IMR-90 (cell line): Measurements from ENCODE around the gene NAP1L5. TPM values are rescaled to one million over a fixed set of nuclear protein-coding genes. Genes with fewer than 3 reads are reported as not detected.

Experiments used
- ATAC-seq: fragments of 200-7000 bp; cut with Tn5 transposase; 2 replicates; pipeline ENCODE4 v1.9.1; 2020; ENCODE audit warnings: low read depth, mild to moderate bottlenecking, moderate library complexity
- BruUV-seq: library from RNA; stranded (reverse); fragments of 400-500 nt; replicated peaks from 2 replicates; lab custom pipeline; 2021; lab: Mats Ljungman, UMichigan
- CTCF ChIA-PET: fragments of 300-600 bp; formaldehyde crosslinking; extraction: SDS; loops from one replicate; lab custom pipeline; 2021; ENCODE audit warnings: antibody characterized with exemption; lab: Yijun Ruan, JAX
- POLR2A ChIA-PET: fragments of 300-600 bp; sonication (Branson Sonifier 250); formaldehyde crosslinking; loops from one replicate; lab custom pipeline; 2022; ENCODE audit warnings: antibody characterized with exemption; ENCODE audit not compliant: unreplicated experiment; lab: Charles Lee
- DNase-seq: peaks from one replicate; pipeline ENCODE4 v3.0.0; 2013
- H2AFZ ChIP-seq: replicated peaks from 2 replicates; pipeline ENCODE3; 2013; ENCODE audit warnings: low read length, mild to moderate bottlenecking; ENCODE audit not compliant: poor library complexity
- H2AK5ac ChIP-seq: 2 replicates; pipeline ENCODE4 v1.6.1; 2013; ENCODE audit warnings: low read depth, low read length, inconsistent platforms
- H2AK9ac ChIP-seq: replicated peaks from 2 replicates; pipeline ENCODE3; 2013; ENCODE audit warnings: mild to moderate bottlenecking, low read depth, low read length, moderate library complexity; ENCODE audit not compliant: poor library complexity
- H2BK120ac ChIP-seq: 2 replicates; pipeline ENCODE4 v1.6.1; 2013; ENCODE audit warnings: low read depth, low read length, inconsistent platforms
- H2BK15ac ChIP-seq: 3 replicates; pipeline ENCODE4 v1.6.1; 2013; ENCODE audit warnings: low read depth, low read length, inconsistent platforms
- H2BK20ac ChIP-seq: 2 replicates; pipeline ENCODE4 v1.6.1; 2013; ENCODE audit warnings: low read depth, mild to moderate bottlenecking, inconsistent platforms, low read length, moderate library complexity
- H2BK5ac ChIP-seq: 2 replicates; pipeline ENCODE4 v1.6.1; 2013; ENCODE audit warnings: mild to moderate bottlenecking, low read depth, low read length, inconsistent platforms; ENCODE audit not compliant: poor library complexity, severe bottlenecking
- H3K14ac ChIP-seq: replicated peaks from 2 replicates; pipeline ENCODE4 v1.6.1; 2013; ENCODE audit warnings: low read depth, low read length, inconsistent platforms
- H3K18ac ChIP-seq: 2 replicates; pipeline ENCODE4 v1.6.1; 2013; ENCODE audit warnings: low read depth, low read length, control low read depth
- H3K23ac ChIP-seq: 2 replicates; pipeline ENCODE4 v1.6.1; 2013; ENCODE audit warnings: low read depth, low read length, inconsistent platforms
- H3K27ac ChIP-seq: 2 replicates; pipeline ENCODE4 v1.5.1; 2013; ENCODE audit warnings: mild to moderate bottlenecking, control low read depth, low read length; ENCODE audit not compliant: insufficient read depth
- H3K27me3 ChIP-seq: 2 replicates; pipeline ENCODE4 v1.6.1; 2013; ENCODE audit warnings: low read length; ENCODE audit not compliant: control insufficient read depth, insufficient read depth
- H3K36me3 ChIP-seq: 2 replicates; pipeline ENCODE4 v1.6.1; 2013; ENCODE audit warnings: low read length, mixed read lengths; ENCODE audit not compliant: control insufficient read depth, insufficient read depth
- H3K4ac ChIP-seq: 2 replicates; pipeline ENCODE4 v1.6.1; 2013; ENCODE audit warnings: low read depth, low read length, inconsistent platforms
- H3K4me1 ChIP-seq: 2 replicates; pipeline ENCODE4 v1.6.1; 2013; ENCODE audit warnings: low read length, mixed read lengths; ENCODE audit not compliant: control insufficient read depth, insufficient read depth
- H3K4me2 ChIP-seq: 2 replicates; pipeline ENCODE4 v1.6.1; 2013; ENCODE audit warnings: low read depth, mild to moderate bottlenecking, control low read depth, low read length, moderate library complexity
- H3K4me3 ChIP-seq: 2 replicates; pipeline ENCODE4 v1.5.1; 2013; ENCODE audit warnings: low read depth, mild to moderate bottlenecking, control low read depth, low read length, moderate library complexity; ENCODE audit not compliant: insufficient read depth
- H3K56ac ChIP-seq: 2 replicates; pipeline ENCODE4 v1.6.1; 2013; ENCODE audit warnings: low read length, inconsistent platforms; ENCODE audit not compliant: insufficient read depth; ENCODE audit errors: extremely low read depth
- H3K79me1 ChIP-seq, 2 experiments: 2 replicates each; pipeline ENCODE4 v1.6.1; 2013; ENCODE audit warnings: low read length in 2 of 2, inconsistent platforms in 1 of 2, low read depth in 1 of 2
- H3K9ac ChIP-seq: 2 replicates; pipeline ENCODE4 v1.6.1; 2013; ENCODE audit warnings: low read depth, low read length, control low read depth
- H3K9me1 ChIP-seq: 2 replicates; pipeline ENCODE4 v1.6.1; 2013; ENCODE audit warnings: low read length, inconsistent platforms; ENCODE audit not compliant: insufficient read depth
- H3K9me3 ChIP-seq: 2 replicates; pipeline ENCODE4 v1.6.1; 2013; ENCODE audit warnings: low read length; ENCODE audit not compliant: control insufficient read depth, insufficient read depth
- H4K20me1 ChIP-seq: 2 replicates; pipeline ENCODE4 v1.6.1; 2013; ENCODE audit warnings: low read length, inconsistent platforms; ENCODE audit not compliant: insufficient read depth
- H4K5ac ChIP-seq: 2 replicates; pipeline ENCODE4 v1.6.1; 2013; ENCODE audit warnings: mild to moderate bottlenecking, low read depth, low read length, control low read depth
- H4K8ac ChIP-seq, 2 experiments: 2 replicates each; pipeline ENCODE4 v1.6.1; 2013; ENCODE audit warnings: low read depth in 2 of 2, low read length in 2 of 2, control low read depth in 1 of 2, inconsistent platforms in 1 of 2
- H4K91ac ChIP-seq: 2 replicates; pipeline ENCODE4 v1.6.1; 2013; ENCODE audit warnings: low read depth, low read length, inconsistent platforms; ENCODE audit not compliant: insufficient read depth
- BHLHE40 ChIP-seq: fragments of 150-350 bp; IDR thresholded peaks from 2 replicates; pipeline ENCODE4 v1.6.1; 2016; ENCODE audit warnings: mild to moderate bottlenecking, low read depth, low read length
- CEBPB ChIP-seq: IDR thresholded peaks from 2 replicates; pipeline ENCODE4 v1.6.1; 2012; ENCODE audit warnings: low read depth, low read length, improper control_type of control experiment
- CHD1 ChIP-seq: IDR thresholded peaks from 2 replicates; pipeline ENCODE4 v1.6.1; 2012; ENCODE audit warnings: low read depth, low read length, improper control_type of control experiment
- ELK1 ChIP-seq: fragments of 150-350 bp; IDR thresholded peaks from 2 replicates; pipeline ENCODE4 v1.6.1; 2016; ENCODE audit warnings: low read depth, mild to moderate bottlenecking, low read length, moderate library complexity, borderline replicate concordance
- FOS ChIP-seq: fragments of 150-350 bp; IDR thresholded peaks from 2 replicates; pipeline ENCODE4 v1.6.1; 2016; ENCODE audit warnings: low read depth, low read length
- MAFK ChIP-seq: IDR thresholded peaks from 2 replicates; pipeline ENCODE4 v1.6.1; 2012; ENCODE audit warnings: low read depth, low read length, improper control_type of control experiment
- MAZ ChIP-seq: IDR thresholded peaks from 2 replicates; pipeline ENCODE4 v1.6.1; 2012; ENCODE audit warnings: low read depth, mild to moderate bottlenecking, low read length, improper control_type of control experiment, moderate library complexity, borderline replicate concordance
- MXI1 ChIP-seq: IDR thresholded peaks from 2 replicates; pipeline ENCODE4 v1.6.1; 2012; ENCODE audit warnings: low read depth, mild to moderate bottlenecking, low read length, moderate library complexity, borderline replicate concordance
- NFE2L2 ChIP-seq: fragments of 150-350 bp; IDR thresholded peaks from 2 replicates; pipeline ENCODE4 v1.6.1; 2016; ENCODE audit warnings: low read depth, mild to moderate bottlenecking, low read length
- POLR2A ChIP-seq: IDR thresholded peaks from 2 replicates; pipeline ENCODE4 v1.6.1; 2012; ENCODE audit warnings: mild to moderate bottlenecking, low read depth, low read length
- RAD21 ChIP-seq: IDR thresholded peaks from 2 replicates; pipeline ENCODE4 v1.6.1; 2012; ENCODE audit warnings: low read length, improper control_type of control experiment
- RCOR1 ChIP-seq: IDR thresholded peaks from 2 replicates; pipeline ENCODE4 v1.6.1; 2012; ENCODE audit warnings: mild to moderate bottlenecking, low read length, improper control_type of control experiment; ENCODE audit not compliant: insufficient replicate concordance
- RFX5 ChIP-seq: IDR thresholded peaks from 2 replicates; pipeline ENCODE4 v1.8.0; 2012; ENCODE audit warnings: low read depth, mild to moderate bottlenecking, low read length, moderate library complexity
- SMC3 ChIP-seq: fragments of 150-350 bp; IDR thresholded peaks from 2 replicates; pipeline ENCODE4 v1.6.1; 2016; ENCODE audit warnings: low read depth, mild to moderate bottlenecking, antibody characterized with exemption, low read length, moderate library complexity
- WGBS, 2 experiments: methylation state at CpG; one replicate each; pipeline versions ENCODE4 v1.1.5 to v1.1.7; 2013; ENCODE audit warnings: missing lambda C conversion rate in 2 of 2; ENCODE audit not compliant: insufficient read length in 1 of 2; ENCODE audit errors: extremely low coverage in 2 of 2; 5-methylcytosine and 5-hydroxymethylcytosine counted together
- dilution Hi-C: fragments of 300-500 bp; cut with HindIII; formaldehyde crosslinking; loops from one replicate; pipeline ENCODE4 v1.14.3; 2018; ENCODE audit warnings: low sequenced_read_pairs; ENCODE audit not compliant: unreplicated experiment
- in situ Hi-C: fragments of 300-500 bp; cut with MboI; formaldehyde crosslinking; loops from 3 replicates; pipeline ENCODE4 v1.14.3; 2019; ENCODE audit warnings: low sequenced_read_pairs, inconsistent platforms, mixed read lengths
- intact Hi-C: fragments of 100-400 bp; cut with micrococcal nuclease; formaldehyde crosslinking; loops from 2 replicates; pipeline ENCODE4 v1.10.0; 2022
- polyA plus RNA-seq, 3 experiments: library from polyadenylated mRNA; depleted of rRNA; stranded (reverse); fragments of >200 nt; gene quantifications; 2 replicates each; pipeline ENCODE4 v1.2.3, GENCODE V29; 2012; ENCODE audit warnings: low replicate concordance in 1 of 3
- total RNA-seq: library from RNA; depleted of rRNA; stranded (reverse); fragments of >200 nt; gene quantifications from 2 replicates; pipeline ENCODE4 v1.2.3, GENCODE V29; 2012
- TF ChIP-seq, protein P1 (sequence below): conservative IDR thresholded peaks from 2 replicates; pipeline ENCODE4 v1.5.1; 2012; ENCODE audit warnings: mild to moderate bottlenecking, low read depth, low read length, improper control_type of control experiment
- TF ChIP-seq, protein P2 (sequence below): fragments of 150-350 bp; IDR thresholded peaks from 2 replicates; pipeline ENCODE4 v1.6.1; 2017; ENCODE audit warnings: mild to moderate bottlenecking, antibody characterized with exemption, low read length, low read depth

The NAP1L5 gene
- total and polyA plus RNA-seq, 2 of the 4 experiments (the other 2 are of a cell fraction): 3.9 to 5.3 TPM

GRCh38 chr4:88722828-88723227 is 25.2 kb upstream of the NAP1L5 start:
- no peak overlapping the region for H3K4me3 ChIP-seq
- dilution Hi-C loops (no loop called here), in situ Hi-C loops (no loop called here), intact Hi-C loops (no loop called here)
- no CpG with 5 or more reads among the region's 2 CpGs for WGBS, 2 experiments
- H3K9me1 ChIP-seq: peaks cover 5% of the 10 kb centered on the region; the same call in 1 of the 2 replicates
- H2BK5ac ChIP-seq: no peak overlapping the region
- no peak overlapping the region for H4K5ac ChIP-seq
- H3K4ac ChIP-seq: no peak overlapping the region
- BruUV-seq: no TSS peak
- H4K91ac ChIP-seq: no peak overlapping the region
- H2AFZ ChIP-seq: no peak overlapping the region
- H2AK9ac ChIP-seq: no peak overlapping the region
- CTCF ChIA-PET: interaction anchor here (0.6 kb wide), 1 partner anchor 28 kb away, joined by 3 read pairs; no protein-coding TSS in a partner anchor
- TF ChIP-seq CHD1 (no peak), ELK1 (no peak), SMC3 (no peak), CEBPB (no peak), MAFK (no peak), POLR2A (no peak), NFE2L2 (no peak), BHLHE40 (no peak), MXI1 (no peak), MAZ (no peak), RCOR1 (no peak), FOS (no peak), RAD21 (no peak), RFX5 (no peak)
- TF ChIP-seq, protein P1, sequence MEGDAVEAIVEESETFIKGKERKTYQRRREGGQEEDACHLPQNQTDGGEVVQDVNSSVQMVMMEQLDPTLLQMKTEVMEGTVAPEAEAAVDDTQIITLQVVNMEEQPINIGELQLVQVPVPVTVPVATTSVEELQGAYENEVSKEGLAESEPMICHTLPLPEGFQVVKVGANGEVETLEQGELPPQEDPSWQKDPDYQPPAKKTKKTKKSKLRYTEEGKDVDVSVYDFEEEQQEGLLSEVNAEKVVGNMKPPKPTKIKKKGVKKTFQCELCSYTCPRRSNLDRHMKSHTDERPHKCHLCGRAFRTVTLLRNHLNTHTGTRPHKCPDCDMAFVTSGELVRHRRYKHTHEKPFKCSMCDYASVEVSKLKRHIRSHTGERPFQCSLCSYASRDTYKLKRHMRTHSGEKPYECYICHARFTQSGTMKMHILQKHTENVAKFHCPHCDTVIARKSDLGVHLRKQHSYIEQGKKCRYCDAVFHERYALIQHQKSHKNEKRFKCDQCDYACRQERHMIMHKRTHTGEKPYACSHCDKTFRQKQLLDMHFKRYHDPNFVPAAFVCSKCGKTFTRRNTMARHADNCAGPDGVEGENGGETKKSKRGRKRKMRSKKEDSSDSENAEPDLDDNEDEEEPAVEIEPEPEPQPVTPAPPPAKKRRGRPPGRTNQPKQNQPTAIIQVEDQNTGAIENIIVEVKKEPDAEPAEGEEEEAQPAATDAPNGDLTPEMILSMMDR: no peak
- TF ChIP-seq, protein P2, sequence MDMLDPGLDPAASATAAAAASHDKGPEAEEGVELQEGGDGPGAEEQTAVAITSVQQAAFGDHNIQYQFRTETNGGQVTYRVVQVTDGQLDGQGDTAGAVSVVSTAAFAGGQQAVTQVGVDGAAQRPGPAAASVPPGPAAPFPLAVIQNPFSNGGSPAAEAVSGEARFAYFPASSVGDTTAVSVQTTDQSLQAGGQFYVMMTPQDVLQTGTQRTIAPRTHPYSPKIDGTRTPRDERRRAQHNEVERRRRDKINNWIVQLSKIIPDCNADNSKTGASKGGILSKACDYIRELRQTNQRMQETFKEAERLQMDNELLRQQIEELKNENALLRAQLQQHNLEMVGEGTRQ: no peak
- no peaks in the 10 kb centered on the region for H3K4me1 ChIP-seq
- ATAC-seq (no peak), DNase-seq (no peak)
- peaks cover 30% of the 10 kb centered on the region for H3K36me3 ChIP-seq
- H2BK120ac ChIP-seq: no peak overlapping the region
- no peak overlapping the region for H3K4me2 ChIP-seq
- no peak overlapping the region for H3K27ac ChIP-seq
- H4K20me1 ChIP-seq: no peaks in the 10 kb centered on the region
- H3K14ac ChIP-seq: no peak overlapping the region
- no peak overlapping the region for H3K9ac ChIP-seq
- H3K18ac ChIP-seq: no peak overlapping the region
- no peak overlapping the region for H2BK20ac ChIP-seq
- no peaks in the 10 kb centered on the region for H3K79me1 ChIP-seq
- H3K56ac ChIP-seq: no peak overlapping the region
- H2BK15ac ChIP-seq: no peak overlapping the region
- H3K9me3 ChIP-seq: peaks cover 3% of the 10 kb centered on the region
- H4K8ac ChIP-seq: no peak overlapping the region
- H2AK5ac ChIP-seq: no peak overlapping the region
- POLR2A ChIA-PET: no interaction called here
- H3K23ac ChIP-seq: no peak overlapping the region
- H3K27me3 ChIP-seq: no peaks in the 10 kb centered on the region
